Dendritic cell treated with granulocyte-macrophage colony-stimulating factor and Interleukin-4, amounts not matched to agents 40 ng/mL and 50 ng/mL, for 4 days (primary cell): ENCODE data around the gene RUFY4.

Experiments
- H3K27ac Mint-ChIP-seq: one replicate; pipeline ENCODE4 v1.8.0; 2022; ENCODE audit warnings: mild to moderate bottlenecking, mixed read lengths
- H3K27me3 Mint-ChIP-seq: one replicate; pipeline ENCODE4 v1.8.0; 2022; ENCODE audit warnings: mild to moderate bottlenecking, mixed read lengths
- H3K36me3 Mint-ChIP-seq: one replicate; pipeline ENCODE4 v1.8.0; 2022; ENCODE audit warnings: low read depth, mixed read lengths
- H3K4me1 Mint-ChIP-seq: one replicate; pipeline ENCODE4 v1.8.0; 2022; ENCODE audit warnings: low read depth, mixed read lengths
- H3K4me3 Mint-ChIP-seq: one replicate; pipeline ENCODE4 v1.8.0; 2022; ENCODE audit warnings: mild to moderate bottlenecking, moderate library complexity, mixed read lengths
- H3K9me3 Mint-ChIP-seq: one replicate; pipeline ENCODE4 v1.8.0; 2022; ENCODE audit warnings: mixed read lengths
- intact Hi-C: fragments of 100-400 bp; cut with micrococcal nuclease; formaldehyde crosslinking; loops from one replicate; pipeline ENCODE4 v1.15.0; 2022

The RUFY4 gene

GRCh38 chr2:218075975-218076811 is 7.1 kb downstream of the RUFY4 start:
- H3K9me3 Mint-ChIP-seq = no peaks in the 10 kb centered on the region
- peak overlapping the region; percentile 85 for H3K27ac Mint-ChIP-seq
- H3K27me3 Mint-ChIP-seq = no peaks in the 10 kb centered on the region
- H3K4me1 Mint-ChIP-seq = peaks cover 98% of the 10 kb centered on the region
- intact Hi-C loops = no loop called here
- H3K4me3 Mint-ChIP-seq = peak overlapping the region; percentile 31
- peaks cover 88% of the 10 kb centered on the region for H3K36me3 Mint-ChIP-seq

- Mint-ChIP-seq H3K4me3 (no peak overlapping the region), H3K9me3 (no peaks in the 10 kb centered on the region), H3K4me1 (peaks cover 98% of the 10 kb centered on the region), H3K27me3 (no peaks in the 10 kb centered on the region), H3K27ac (peak overlapping the region; percentile 85), H3K36me3 (peaks cover 84% of the 10 kb centered on the region)
- intact Hi-C loops = no loop called here
Observed at GRCh38 chr2:218077464-218078216, 8.6 kb downstream of the RUFY4 start.

- intact Hi-C loops = loop anchor here (10.0 kb wide), 1 partner anchor 85 kb away; the partner anchor contains the start of gene CXCR1
- H3K27me3 Mint-ChIP-seq = no peaks in the 10 kb centered on the region
- peak overlapping the region; percentile 39 for H3K4me3 Mint-ChIP-seq
- H3K36me3 Mint-ChIP-seq = peaks cover 72% of the 10 kb centered on the region
- H3K9me3 Mint-ChIP-seq = no peaks in the 10 kb centered on the region
- H3K4me1 Mint-ChIP-seq = peaks cover 86% of the 10 kb centered on the region
- peak overlapping the region; percentile 85 for H3K27ac Mint-ChIP-seq
Observed at GRCh38 chr2:218079943-218080913, 11.2 kb downstream of the RUFY4 start.

GRCh38 chr2:218081063-218081462 is 12.0 kb downstream of the RUFY4 start:
- Mint-ChIP-seq H3K27ac (peak overlapping the region; percentile 85), H3K4me3 (peak overlapping the region; percentile 37), H3K27me3 (no peaks in the 10 kb centered on the region), H3K9me3 (peaks cover under 1% of the 10 kb centered on the region), H3K4me1 (peaks cover 86% of the 10 kb centered on the region), H3K36me3 (peaks cover 66% of the 10 kb centered on the region)
- intact Hi-C loops = loop anchor here (10.0 kb wide), 1 partner anchor 84 kb away; the partner anchor contains the start of gene CXCR1

- Mint-ChIP-seq H3K9me3 (peaks cover 6% of the 10 kb centered on the region), H3K27me3 (no peaks in the 10 kb centered on the region), H3K27ac (peak overlapping the region; percentile 85), H3K36me3 (peaks cover 67% of the 10 kb centered on the region), H3K4me3 (no peak overlapping the region), H3K4me1 (peaks cover 86% of the 10 kb centered on the region)
- intact Hi-C loops = loop anchor here (10.0 kb wide), 1 partner anchor 83 kb away; the partner anchor contains the start of gene CXCR1
Observed at GRCh38 chr2:218081695-218082094, 12.6 kb downstream of the RUFY4 start.

GRCh38 chr2:218082586-218083351 is 13.7 kb downstream of the RUFY4 start:
- peaks cover 81% of the 10 kb centered on the region for H3K4me1 Mint-ChIP-seq
- H3K9me3 Mint-ChIP-seq = peaks cover 10% of the 10 kb centered on the region
- peaks cover 59% of the 10 kb centered on the region for H3K36me3 Mint-ChIP-seq
- peak overlapping the region; percentile 85 for H3K27ac Mint-ChIP-seq
- intact Hi-C loops = loop anchor here (10.0 kb wide), 1 partner anchor 82 kb away; the partner anchor contains the start of gene CXCR1
- H3K27me3 Mint-ChIP-seq = no peaks in the 10 kb centered on the region
- H3K4me3 Mint-ChIP-seq = no peak overlapping the region

GRCh38 chr2:218083352-218083676 is 14.3 kb downstream of the RUFY4 start:
- Mint-ChIP-seq H3K4me3 (no peak overlapping the region), H3K27me3 (no peaks in the 10 kb centered on the region), H3K4me1 (peaks cover 81% of the 10 kb centered on the region), H3K36me3 (peaks cover 54% of the 10 kb centered on the region), H3K9me3 (peaks cover 10% of the 10 kb centered on the region), H3K27ac (peak overlapping the region; percentile 85)
- intact Hi-C loops = loop anchor here (10.0 kb wide), 1 partner anchor 81 kb away; the partner anchor contains the start of gene CXCR1

- H3K27ac Mint-ChIP-seq = peak overlapping the region; percentile 85
- H3K9me3 Mint-ChIP-seq = peaks cover 10% of the 10 kb centered on the region
- peaks cover 55% of the 10 kb centered on the region for H3K36me3 Mint-ChIP-seq
- intact Hi-C loops = loop anchor here (10.0 kb wide), 1 partner anchor 78 kb away; the partner anchor contains the start of gene CXCR1
- H3K4me3 Mint-ChIP-seq = peak overlapping the region; percentile 31
- H3K27me3 Mint-ChIP-seq = no peaks in the 10 kb centered on the region
- H3K4me1 Mint-ChIP-seq = peaks cover 81% of the 10 kb centered on the region
Observed at GRCh38 chr2:218086478-218086877, 17.4 kb downstream of the RUFY4 start.

- peaks cover 10% of the 10 kb centered on the region for H3K9me3 Mint-ChIP-seq
- H3K4me1 Mint-ChIP-seq = peaks cover 87% of the 10 kb centered on the region
- H3K27ac Mint-ChIP-seq = peak overlapping the region; percentile 59
- peaks cover 41% of the 10 kb centered on the region for H3K36me3 Mint-ChIP-seq
- no peaks in the 10 kb centered on the region for H3K27me3 Mint-ChIP-seq
- intact Hi-C loops = loop anchor here (10.0 kb wide), 1 partner anchor 76 kb away; the partner anchor contains the start of gene CXCR1
- H3K4me3 Mint-ChIP-seq = peak overlapping the region; percentile 60
Observed at GRCh38 chr2:218089259-218089658, 20.2 kb downstream of the RUFY4 start.

- Mint-ChIP-seq H3K4me3 (no peak overlapping the region), H3K27me3 (no peaks in the 10 kb centered on the region), H3K27ac (peak overlapping the region; percentile 59), H3K9me3 (peaks cover 3% of the 10 kb centered on the region), H3K4me1 (peaks cover 85% of the 10 kb centered on the region), H3K36me3 (peaks cover 29% of the 10 kb centered on the region)
- intact Hi-C loops = no loop called here
Observed at GRCh38 chr2:218091746-218092145, 22.7 kb downstream of the RUFY4 start.

- Mint-ChIP-seq H3K4me3 (no peak overlapping the region), H3K27me3 (no peaks in the 10 kb centered on the region), H3K27ac (peak overlapping the region; percentile 56), H3K9me3 (peaks cover 12% of the 10 kb centered on the region), H3K36me3 (peaks cover 21% of the 10 kb centered on the region), H3K4me1 (peaks cover 71% of the 10 kb centered on the region)
- intact Hi-C loops = no loop called here
Observed at GRCh38 chr2:218093879-218094278, 24.8 kb downstream of the RUFY4 start.

- Mint-ChIP-seq H3K36me3 (peaks cover under 1% of the 10 kb centered on the region), H3K4me3 (no peak overlapping the region), H3K27ac (peak overlapping the region; percentile 55), H3K27me3 (peaks cover 2% of the 10 kb centered on the region), H3K9me3 (peaks cover 12% of the 10 kb centered on the region), H3K4me1 (peaks cover 52% of the 10 kb centered on the region)
- intact Hi-C loops = no loop called here
Observed at GRCh38 chr2:218095853-218096252, 26.8 kb downstream of the RUFY4 start.
